GM18858 (cell line): Measurements from ENCODE around the gene C3orf49.

Experiments used
- ATAC-seq: cut with Tn5 transposase; IDR thresholded peaks from one replicate; pipeline ENCODE4 v1.9.1; 2021; ENCODE audit not compliant: unreplicated experiment

Gene C3orf49, protein sequence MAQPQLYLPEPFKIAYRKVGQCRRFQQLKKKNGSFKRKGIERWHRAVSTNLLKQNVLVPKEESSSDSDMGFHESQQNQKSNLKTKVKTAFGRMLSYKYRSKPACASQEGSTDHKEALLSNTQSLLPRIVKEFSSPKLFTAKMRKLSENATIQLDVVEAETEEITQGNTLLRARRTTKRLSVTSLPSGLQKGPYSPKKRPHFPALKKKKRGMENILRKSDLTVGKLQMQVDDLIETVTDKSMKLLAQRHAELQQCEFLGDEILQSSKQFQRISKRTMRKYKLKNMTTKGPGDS

DNA sequence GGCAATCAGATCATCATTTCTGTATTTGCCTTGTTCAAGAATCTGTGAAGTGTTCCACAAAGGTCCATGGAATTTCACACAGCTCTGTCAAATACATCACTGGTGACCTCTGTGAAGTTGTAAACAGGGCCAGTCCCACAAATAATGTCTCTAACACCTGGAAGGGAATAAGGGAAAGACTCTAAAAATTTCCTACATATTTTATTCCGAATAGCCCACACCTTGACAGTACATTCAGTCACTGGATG is at the start of gene C3orf49:
Gene C3orf49, plus strand, starts transcription at position 149 of the 248 bp plus-strand sequence. CDS start 173 bp downstream, outside the sequence.
- ATAC-seq = no peak

DNA sequence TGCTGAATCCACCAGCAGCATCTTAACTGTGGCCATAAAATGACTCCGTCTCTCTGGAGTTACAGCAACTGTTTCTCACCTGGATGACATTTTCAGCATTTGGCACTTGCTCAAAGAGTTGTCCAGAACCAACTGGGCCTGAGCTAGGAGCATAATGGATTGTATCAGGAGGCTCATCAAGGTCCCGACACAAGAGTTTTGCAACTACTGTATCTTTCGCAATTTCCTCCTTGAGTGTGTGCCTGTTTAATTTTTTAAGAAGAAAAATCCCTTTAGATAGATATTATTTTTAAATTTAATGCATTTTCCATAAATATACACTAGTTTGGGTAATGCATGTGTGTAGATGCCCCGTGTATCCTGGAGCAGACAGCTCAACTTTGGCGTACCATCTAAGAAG is 44.3 kb upstream of the C3orf49 start:
- no peak for ATAC-seq

- ATAC-seq = no peak
Measured at GRCh38 chr3:63779227-63779626, 39.9 kb upstream of the C3orf49 start.

- ATAC-seq = no peak
Measured at GRCh38 chr3:63791974-63792373, 27.1 kb upstream of the C3orf49 start.

DNA sequence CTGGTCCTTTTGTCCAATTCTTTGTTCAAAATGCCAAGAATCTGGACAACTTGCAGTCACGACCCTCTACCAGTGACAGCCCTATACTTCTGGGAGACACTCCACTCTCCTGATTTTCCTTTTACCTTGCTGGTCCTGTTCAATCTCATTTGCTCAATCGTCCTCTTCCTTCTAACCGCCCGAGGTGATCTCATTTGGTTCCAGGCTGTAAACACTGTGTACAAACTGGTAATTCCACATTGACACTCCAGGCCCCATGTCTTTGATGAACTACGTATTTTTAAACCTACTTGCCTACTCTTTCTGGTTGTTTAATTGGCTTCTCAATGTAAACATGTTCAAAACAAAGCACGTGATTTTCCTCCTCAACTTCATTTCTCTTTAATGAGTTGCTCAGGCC is 23.7 kb upstream of the C3orf49 start:
- no peak for ATAC-seq

GRCh38 chr3:63798544-63798943 is 20.6 kb upstream of the C3orf49 start:
- no peak for ATAC-seq

DNA sequence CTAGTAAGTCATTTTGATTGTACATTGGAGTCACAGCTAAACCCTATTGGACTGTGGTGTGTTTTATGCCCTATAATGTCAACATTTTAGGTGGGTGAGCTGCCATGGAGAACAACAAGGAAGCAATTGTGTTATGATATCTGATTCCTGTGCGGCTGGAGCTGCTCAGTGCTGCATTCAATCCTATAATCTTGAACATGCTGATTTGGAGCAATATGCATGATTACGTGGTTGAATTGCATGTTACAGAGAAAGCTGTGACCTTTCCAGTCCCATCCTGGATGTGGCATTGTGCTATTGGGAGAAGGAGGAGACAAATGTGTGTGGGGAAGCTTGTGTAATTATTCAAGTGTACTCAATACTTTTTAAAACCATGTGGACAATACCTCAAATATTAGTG is 20.1 kb upstream of the C3orf49 start:
- ATAC-seq = no peak

GRCh38 chr3:63800097-63800496 is 19.0 kb upstream of the C3orf49 start:
- no peak for ATAC-seq

DNA sequence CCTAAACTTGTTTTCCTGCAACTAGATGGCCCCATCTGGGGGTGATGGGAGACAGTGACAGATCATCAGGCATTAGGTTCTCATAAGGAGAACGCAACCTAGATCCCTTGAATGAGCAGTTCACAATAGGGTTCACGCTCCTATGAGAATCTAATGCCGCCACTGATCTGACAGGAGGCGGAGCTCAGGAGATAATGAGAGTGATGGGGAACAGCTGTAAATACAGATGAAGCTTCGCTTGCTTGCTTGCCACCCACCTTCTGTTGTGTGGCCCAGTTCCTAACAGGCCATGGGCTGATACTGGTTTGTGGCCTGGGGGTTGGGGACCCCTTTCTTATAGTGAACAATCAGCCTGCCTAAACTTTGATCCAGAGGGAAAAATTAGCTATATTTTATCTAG is 15.2 kb upstream of the C3orf49 start:
- ATAC-seq = no peak

- no peak for ATAC-seq
Measured at GRCh38 chr3:63807961-63808565, 11.0 kb upstream of the C3orf49 start.

DNA sequence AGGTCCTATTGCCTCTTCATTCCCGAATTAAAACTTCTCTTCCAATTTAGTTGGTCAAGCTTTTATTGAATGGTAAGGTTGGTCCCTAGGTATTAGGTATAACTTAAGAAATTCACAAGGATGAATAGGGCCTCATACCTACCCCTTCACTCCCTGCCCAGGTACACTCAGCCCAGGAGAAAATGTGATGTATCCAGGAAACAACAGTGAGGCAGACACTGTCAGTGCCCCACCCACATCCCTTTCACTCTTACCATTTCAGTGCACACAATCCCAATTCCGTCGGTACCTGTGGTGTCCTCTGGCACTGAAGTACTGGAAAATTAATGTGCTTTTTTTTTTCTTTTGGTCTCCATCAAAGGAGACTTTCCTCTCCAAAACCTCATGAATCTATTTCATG is 10.5 kb upstream of the C3orf49 start:
- ATAC-seq = no peak

DNA sequence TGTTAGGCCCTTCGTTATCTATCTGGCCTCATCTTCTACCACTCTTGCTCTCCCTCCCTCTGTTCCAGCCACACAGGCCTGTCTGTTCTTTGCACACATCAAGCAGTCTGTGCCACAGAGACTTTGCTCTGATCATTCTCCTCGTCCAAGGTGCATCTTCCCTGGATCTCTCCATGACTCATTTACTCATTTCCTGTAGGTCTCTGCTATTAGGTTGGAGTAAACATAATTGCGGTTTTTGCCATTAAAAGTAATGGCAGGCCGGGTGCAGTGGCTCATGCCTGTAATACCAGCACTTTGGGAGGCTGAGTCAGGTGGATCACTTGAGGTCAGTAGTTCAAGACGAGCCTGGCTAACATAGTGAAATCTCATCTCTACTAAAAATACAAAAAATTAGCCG is 9.5 kb upstream of the C3orf49 start:
- no peak for ATAC-seq

DNA sequence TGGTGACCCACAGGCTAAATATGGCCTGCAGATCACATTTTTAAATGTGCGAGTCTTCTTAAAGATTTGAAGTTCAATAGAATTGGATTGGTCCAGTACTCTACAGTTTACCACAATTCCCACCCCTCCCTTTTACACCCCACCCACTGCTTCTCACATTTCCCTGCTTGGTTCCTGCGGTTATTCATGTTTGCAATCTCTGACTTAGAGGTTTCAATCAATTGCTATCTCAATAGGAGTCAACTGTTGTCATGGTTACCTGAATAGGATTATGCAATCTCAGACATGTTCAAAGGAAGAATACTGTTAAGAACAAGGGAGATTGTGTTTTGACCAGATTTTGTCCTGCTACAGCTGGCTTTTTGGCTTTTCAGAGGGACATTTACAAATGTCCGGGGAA is 4.9 kb upstream of the C3orf49 start:
- no peak for ATAC-seq

GRCh38 chr3:63817225-63817624 is 1.9 kb upstream of the C3orf49 start:
- no peak for ATAC-seq

DNA sequence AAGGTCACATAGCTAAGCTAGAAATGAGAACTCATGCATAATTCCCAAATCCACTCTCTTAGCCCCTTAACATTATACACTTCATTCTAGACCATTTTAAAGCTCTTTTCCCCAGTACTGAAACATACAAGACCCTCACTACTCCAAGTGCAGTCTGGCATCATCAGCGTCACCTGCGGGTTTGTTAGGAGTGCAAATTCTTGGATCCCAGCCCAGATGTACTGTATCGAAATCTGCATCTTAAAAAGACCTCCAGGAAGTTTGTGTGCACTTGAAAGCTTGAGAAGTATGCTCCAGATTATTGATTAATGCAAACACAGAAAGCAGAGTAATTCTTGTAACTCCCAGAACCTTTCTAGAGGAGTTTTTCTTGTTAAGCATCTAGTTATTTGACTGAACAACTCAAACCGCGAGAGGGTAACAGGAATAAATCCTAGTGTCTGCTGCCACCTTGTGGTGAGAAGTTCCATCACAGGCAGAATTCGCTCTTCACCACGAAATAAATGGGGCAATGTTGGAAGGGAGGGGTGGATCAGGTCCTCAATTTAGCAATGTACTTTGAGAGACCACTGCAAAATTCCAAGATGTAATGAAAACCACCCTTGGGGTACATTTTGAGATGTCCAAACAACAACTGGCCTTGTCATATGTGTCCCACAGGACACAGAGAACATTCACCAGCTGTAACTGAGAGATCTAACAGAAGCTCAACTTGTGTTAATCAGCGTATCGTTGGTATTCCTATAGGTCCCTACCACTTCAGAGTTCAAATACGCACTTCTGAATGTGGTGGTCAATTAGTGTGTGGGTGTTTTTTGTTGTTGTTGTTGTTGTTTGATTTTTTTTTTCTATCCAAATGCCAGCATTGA is 583 bp upstream of the C3orf49 start:
- ATAC-seq = no peak

DNA sequence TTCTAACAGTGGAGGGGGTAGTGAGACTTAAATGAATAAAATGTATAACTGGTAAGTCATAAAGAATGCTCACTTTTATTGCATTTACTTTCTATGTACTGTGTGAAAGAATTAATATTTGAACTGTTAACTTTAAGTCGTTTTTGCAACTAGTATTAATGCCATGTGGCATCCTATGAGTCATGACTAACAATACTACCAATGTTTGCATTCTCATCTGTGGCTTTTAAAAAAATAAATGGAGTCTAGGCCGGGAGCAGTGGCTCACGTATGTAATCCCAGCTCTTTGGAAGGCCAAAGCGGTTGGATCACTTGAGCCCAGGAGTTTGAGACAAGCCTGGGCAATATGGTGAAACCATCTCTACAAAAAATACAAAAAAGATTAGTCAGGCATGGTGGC is 5.2 kb downstream of the C3orf49 start:
- no peak for ATAC-seq

DNA sequence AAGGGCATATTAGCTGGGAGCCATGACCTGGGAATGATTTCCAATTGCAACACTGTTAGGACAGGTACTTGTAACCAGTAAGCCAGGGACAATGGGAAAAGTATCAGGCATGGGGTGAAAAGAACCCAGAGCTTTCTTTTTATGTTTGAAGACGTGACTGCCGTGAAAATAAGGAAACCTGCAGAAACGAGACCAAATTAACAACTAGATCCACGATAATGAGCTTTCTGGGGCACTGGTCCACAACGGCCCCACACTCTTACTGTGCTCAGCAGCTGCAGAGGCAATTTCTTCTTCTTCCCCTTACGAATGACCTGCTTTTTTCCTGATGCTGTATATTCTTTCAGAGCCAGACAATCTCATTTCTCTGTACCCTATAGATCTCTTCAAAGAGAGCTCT is 11.4 kb downstream of the C3orf49 start:
- no peak for ATAC-seq

DNA sequence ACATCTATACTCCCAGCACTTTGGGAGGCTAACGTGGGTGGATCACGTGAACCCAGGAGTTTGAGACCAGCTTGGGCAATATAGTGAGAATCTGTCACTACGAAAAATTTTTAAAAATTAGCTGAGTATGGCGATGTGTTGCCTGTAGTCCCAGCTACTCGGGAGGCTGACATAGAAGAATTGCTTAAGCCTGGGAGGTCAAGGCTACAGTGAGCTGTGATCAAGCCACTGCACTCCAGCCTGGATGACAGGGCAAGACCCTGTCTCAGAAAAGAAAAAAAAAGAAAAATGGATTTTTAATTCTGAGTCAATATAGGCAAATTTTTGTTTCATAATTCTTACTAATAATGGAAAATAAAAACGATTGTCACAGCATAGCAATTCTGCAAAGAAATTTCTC is 13.3 kb downstream of the C3orf49 start:
- no peak for ATAC-seq

DNA sequence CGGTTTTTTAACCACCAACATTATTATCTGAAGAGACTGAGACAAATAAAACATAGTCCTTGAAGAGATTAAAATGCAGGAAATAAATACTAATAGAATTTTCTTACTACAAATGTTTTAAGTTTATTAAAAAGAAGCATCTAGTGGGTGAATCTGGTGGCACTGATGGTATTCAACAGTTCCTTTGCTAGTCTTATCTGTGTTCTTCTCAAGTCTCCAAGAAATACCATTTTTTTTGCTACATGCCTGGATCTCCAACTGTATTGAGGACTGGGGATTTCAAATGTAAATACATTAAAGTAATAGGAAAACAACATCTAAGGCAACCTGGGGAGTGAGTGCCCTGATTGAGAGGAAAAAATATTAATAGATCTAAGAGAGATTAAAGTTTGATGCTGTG is 22.6 kb downstream of the C3orf49 start:
- ATAC-seq = no peak

DNA sequence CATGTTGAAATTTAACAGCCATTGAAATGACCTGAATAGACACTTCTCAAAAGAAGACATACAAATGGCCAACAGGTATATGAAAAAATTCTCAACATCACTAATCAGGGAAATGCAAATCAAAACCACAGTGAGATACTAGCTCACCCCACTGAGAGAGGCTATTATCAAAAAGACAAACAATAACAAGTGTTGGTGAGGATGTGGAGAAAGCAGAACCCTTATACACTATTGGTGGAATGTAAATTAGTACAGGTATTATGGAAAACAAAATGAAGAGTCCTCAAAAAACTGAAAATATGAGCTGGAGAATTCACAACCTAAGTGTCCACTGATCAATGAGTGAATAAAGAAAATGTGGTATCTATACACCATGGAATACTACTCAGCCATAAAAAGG is 23.0 kb downstream of the C3orf49 start:
- ATAC-seq = no peak

- no peak for ATAC-seq
Measured at GRCh38 chr3:63845215-63845614, 26.1 kb downstream of the C3orf49 start.

DNA sequence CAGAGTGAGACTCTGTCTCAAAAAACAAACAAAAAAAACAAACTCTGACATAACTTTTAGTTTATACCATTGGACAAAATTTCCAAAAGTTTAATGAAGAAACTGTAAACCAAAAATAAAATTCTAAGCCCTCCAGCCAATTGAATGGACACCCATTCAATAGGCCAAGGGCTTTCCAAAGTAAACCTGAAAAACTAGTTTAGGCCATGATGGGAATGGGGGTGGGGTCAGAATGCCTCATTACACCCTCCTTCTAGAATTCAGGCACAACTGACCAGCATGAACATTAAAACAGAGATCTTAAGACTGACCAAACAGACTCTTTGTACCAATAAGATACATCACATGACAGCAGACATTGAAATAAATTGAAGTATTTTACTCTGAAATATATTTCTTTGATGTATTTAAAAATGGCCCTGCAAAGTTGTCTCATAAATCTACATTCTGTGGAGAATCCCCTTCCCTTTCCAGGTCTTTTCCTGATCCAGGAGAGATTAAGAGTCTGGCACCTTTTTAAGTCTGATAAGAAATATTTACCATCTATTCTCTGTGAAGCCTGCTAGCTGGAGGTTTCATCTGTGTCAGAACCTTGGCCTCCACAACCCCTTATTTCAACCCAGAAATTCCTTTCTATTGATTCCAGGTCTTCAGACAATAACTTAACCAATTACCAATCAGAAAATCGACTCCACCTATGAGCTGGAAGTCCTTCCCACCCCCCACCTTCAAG is 28.8 kb downstream of the C3orf49 start:
- ATAC-seq = no peak
